GM19452 (cell line): ENCODE results near the gene GTF2F2.
"Not testable (repeated sequence)": the region's sequence is repeated elsewhere in the genome, so short reads cannot be mapped to it uniquely, and the experiment has no call there.

Source experiments
- ATAC-seq: cut with Tn5 transposase; IDR thresholded peaks from one replicate; pipeline ENCODE4 v1.9.1; 2021; ENCODE audit not compliant: unreplicated experiment

GTF2F2 gene

GRCh38 chr13:45244736-45245135, 124.4 kb downstream of the GTF2F2 start:
- not testable (repeated sequence) for ATAC-seq

DNA sequence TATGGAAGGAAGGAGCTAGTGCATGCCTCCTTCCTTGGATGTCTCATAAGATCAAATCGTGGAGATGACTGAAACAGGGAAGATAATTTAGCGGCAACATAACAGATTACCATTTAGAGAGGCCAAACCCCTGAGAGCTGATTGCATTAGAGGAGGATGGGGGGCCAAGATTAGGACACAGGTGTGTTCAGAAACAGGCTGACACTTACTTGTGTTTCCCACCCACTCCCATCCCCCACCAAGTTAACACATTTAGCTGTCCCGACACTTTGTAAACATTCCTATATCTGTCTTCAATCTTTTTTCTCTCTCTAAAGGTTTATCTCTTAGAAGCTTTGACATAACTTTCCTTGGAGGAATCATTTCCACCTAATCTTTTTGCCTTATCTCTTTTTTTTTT, 129.4 kb downstream of the GTF2F2 start:
- ATAC-seq, result no peak

- no peak for ATAC-seq
These were observed 134.1 kb downstream of the GTF2F2 start for GRCh38 chr13:45254396-45254795.

DNA sequence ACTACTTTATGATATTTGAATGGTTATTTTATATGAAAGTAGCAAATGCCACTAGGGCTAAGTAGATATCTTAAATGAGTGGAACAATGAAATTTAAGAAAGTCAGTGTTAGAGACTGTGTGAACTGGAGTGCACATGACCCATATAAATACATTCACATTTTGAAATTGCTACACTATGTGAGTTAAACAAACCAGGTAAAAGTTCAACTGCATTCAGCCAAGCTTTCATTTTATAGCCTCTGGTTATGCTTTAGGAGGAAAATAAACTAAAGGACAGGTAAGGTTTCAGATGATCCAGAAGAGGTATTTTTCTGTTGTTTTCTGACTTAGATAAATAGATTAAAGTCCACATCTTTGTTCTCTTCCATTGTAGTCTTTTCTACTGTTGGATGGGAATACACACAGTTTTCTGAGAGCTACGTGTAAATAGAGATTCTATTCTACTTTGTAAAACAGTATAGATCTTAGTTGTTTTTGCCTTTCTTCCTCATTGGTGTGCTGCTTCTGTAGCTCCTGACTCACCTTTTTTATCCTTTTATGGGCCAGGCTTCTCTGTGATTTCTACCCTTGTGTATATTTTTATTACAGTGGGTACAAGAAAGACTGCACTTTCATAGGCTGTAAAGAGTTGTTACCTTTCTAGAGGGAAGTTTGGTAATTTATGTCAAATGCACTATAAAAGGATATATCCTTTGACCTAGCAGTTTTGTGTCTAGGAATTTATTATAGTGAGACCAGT, 135.1 kb downstream of the GTF2F2 start:
- no peak for ATAC-seq

DNA sequence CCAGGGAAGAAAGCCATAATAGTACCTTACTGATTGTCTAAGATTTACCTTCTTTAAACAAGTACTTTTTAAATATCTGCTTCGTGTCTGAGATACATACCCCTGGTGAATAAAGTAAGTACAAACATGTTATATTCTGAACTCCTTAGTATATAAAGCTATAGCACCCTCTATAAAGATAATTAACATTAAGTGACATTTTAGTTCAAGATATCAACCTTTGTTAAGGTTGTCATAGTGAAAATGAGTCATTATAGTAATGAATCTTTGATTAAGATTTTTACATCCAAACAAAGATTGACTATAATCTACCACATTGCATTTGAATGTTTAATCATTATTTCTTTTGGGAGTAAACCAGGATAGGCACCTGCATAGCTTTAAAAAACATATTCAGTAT, 135.9 kb downstream of the GTF2F2 start:
- no peak for ATAC-seq

DNA sequence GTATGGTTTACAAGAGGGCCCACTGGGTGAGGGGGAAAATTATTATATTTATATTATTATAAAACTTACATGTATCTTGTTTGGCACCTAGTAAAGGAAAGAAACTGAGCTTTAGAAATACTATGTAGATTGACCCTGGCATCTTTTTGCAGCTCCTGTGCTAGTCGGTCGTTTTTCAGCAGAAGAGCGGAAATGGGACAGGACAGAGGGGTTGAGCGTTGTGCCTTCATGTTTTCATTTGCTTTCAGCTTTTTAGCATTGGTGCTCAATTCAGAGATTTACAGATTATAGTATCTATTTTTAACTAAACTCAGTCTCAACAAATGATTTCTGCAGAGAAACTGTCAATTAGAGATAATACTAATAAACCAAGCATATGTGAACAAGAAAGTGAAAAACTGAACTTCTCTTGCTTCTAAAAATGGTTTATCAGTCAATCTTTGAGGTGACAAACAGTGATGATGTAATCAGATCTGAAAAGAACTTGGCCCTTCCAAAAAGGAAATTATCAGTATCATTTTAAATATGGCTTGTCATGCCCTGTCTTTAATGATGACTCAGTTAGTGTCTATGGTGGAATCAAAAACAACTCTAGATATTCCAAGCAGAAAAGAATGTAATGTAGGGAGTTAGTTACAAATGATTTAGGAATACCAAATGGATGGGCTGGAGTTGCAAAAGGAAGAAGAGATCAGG, 137.5 kb downstream of the GTF2F2 start:
- ATAC-seq, result no peak

DNA sequence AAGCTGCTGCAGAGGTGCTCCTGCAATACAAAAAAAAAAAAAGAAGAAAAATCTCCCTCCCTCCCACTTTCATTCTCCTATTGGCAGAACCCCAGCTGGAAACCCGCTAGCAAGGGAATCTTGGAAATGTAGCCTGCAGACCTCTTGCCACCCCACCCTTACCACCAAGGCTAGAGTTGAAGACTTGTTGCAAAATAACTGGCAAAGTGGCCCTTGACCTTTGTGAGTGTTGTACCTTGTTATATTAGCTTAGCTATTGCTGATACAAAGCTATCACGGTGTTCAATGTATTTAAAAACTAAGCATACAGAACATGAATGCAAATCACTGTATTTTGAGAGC, 138.0 kb downstream of the GTF2F2 start:
- ATAC-seq, result no peak

GRCh38 chr13:45267215-45267614, 146.9 kb downstream of the GTF2F2 start:
- ATAC-seq, result no peak

DNA sequence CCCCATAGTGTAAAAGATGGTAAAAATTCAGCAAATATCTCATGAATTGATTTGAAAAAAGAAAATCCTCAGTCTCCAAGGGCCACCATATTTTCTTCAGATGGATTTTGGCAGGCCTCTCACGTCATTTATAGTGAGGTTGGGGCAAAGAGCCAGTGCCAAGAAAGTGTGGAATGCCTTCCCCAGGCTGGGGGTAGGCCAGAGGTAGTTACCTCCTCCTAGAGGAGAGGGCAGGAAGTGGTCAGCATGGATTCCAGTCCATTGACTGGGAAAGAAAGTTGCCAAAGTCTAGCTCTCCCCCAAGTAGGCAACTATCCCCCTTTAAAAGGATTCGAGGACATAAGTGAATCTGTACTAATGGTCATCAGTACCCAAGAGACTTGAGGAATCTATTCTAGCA, 148.9 kb downstream of the GTF2F2 start:
- ATAC-seq, result no peak

- ATAC-seq, result no peak
These were observed 156.6 kb downstream of the GTF2F2 start for GRCh38 chr13:45276913-45277312.

DNA sequence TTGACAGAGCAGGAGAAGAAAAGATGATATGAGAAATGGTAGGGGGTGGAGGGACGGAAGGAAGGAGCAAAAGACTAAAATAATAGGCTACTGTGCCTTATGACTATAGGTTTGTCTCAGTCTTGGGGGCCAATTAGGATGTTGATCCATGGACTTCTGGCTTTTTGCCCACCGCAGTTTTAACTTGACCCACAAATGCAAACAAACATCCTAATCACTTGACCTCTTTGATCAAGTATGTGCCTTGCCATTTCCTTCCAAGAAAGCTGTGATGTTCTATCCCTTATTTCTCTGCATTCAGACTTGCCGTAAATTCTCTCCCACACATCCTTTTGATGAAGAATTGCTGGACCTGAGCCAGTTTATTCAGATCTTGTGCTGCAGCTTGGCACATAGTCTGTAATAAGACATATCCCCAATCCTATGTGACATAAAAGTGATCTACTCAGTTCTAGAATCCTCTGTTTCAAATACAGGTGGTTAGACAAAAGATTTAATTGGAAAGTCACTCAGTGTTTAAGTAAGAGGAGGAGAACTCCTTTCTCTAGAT, 157.9 kb downstream of the GTF2F2 start:
- ATAC-seq, result no peak

- no peak for ATAC-seq
These were observed 159.7 kb downstream of the GTF2F2 start for GRCh38 chr13:45280011-45280410.

- no peak for ATAC-seq
These were observed 160.7 kb downstream of the GTF2F2 start for GRCh38 chr13:45280751-45281634.

GRCh38 chr13:45282994-45283393, 162.7 kb downstream of the GTF2F2 start:
- no peak for ATAC-seq

DNA sequence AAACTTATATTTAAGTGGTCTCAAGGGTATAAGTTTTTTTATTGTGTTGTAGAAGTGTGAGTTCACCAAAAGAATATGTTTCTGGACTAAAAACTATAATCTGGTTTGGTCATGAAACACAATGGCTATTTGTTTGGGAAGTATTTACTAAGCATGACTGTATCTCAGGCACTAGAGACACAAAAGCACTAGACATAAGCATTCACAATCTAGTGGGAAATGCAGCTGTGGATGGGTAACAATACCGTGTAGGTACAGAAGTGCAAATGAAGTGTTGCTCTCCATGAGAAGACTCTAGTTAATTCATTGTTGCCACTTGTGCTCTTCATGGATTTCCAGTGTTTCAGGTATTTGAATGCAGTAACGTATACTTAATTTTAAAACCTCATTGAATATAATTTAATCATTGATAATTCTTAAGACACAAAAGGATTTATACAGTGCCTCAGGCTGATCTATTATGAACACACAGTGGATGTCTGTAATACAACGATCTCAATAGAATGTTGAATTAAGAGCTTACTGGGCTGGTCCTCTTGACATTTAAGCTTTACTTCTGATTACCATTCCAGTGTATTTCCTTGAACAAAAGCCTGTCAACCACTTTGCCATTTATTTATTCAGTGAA, 169.7 kb downstream of the GTF2F2 start:
- no peak for ATAC-seq

DNA sequence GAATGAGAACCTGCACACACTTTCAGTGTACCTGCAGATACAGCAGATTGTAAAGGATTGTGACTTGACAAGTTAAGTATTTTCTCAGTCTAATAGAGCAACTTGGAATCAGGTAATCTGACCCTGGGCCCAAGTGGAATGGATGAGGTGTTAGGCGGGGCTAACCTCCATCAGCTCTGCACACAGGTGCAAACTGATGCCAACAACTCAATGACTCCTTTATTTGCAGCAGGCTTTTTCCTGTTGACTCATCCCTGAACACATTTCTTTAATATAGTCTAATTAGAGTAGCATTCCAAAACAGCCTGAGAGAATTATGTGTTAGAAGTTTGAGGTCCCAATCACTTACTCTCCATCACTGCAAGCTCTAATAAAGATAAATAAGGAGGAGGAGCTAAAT, 171.9 kb downstream of the GTF2F2 start:
- ATAC-seq, result no peak

GRCh38 chr13:45295536-45295935, 175.2 kb downstream of the GTF2F2 start:
- no peak for ATAC-seq

DNA sequence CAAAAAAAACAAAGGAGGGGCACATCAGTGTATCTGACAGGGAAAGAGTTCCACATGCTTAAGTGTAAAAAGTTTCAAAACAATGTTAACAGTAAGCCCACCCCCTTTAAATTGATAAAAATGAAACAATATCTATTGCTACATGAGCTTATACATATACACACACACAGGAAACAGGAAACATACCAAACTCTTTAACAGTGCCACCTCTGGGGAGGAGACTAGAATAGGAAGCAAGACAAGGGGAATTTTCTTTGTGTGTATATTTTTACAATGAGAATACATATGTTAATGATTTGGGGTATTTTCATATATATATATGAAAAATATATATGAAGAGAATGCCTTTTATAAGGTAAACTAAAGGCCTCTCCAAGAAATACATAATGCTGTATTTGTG, 175.9 kb downstream of the GTF2F2 start:
- no peak for ATAC-seq

DNA sequence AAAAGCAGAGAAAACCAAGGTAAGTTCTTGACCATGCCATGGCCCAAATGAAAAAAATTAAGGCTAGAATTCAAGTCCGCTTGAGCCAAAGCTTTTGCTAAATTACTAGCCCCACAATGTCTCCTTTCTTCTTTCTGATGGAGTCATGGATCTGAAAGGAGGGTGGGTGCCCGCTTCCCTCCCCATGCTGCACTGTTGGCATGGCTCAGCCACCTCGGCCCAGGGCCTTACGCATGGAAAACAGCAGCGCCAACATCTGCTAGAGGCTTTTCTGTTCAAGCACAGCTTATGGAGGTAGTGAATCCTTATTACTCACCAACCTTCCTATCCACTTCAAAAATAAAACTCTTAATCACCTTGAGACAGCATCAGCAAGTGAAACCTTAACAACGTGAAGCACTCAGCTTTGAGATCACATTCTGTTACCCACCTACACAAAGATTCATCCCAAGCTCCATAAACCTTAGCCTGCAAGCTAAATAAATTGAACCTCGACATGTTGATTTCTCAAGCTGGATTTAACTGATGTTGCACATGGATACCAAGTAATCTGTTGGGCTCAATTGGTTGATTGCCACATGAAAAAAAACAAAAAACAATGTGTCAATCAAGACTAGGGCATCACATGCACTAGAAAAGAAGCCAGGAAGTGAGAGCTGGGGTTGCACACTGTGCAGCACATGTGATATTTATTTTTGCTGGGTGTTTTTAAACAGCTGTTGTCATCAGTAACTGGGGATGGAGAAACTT, 177.3 kb downstream of the GTF2F2 start:
- ATAC-seq, result no peak

GRCh38 chr13:45298206-45298505, 177.8 kb downstream of the GTF2F2 start:
- ATAC-seq, result no peak

DNA sequence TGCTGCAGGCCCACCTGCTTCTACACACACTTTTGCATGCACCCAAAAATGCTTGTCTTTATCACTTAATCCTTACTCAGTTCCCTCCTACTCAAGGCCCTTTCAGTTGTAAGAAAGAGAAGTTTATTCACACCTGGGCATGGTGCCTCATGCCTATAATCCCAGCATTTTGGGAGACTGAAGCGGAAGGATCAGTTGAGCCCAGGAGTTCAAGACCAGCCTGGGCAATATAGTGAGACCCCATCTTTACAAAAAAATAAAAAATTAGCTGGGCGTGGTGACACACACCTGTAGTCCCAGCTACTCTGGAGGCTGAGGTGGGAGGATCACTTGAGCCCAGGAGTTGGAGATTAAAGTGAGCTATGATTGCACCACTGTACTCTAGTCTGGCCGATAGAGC, 178.2 kb downstream of the GTF2F2 start:
- ATAC-seq, result not testable (repeated sequence)
